OCI-LY3 (cell line): ENCODE data around the gene STX18.

ENCODE experiments used
- H2AFZ ChIP-seq: fragments of 200-600, 300-600 bp; shearing (Covaris generic); 2 replicates; pipeline ENCODE4 v1.6.0; 2014; ENCODE audit warnings: antibody characterized with exemption, low read depth, low read length
- H3K27ac ChIP-seq: fragments of 200-600, 300-600 bp; sonication (generic); 2 replicates; pipeline ENCODE4 v1.5.1; 2014; ENCODE audit warnings: mild to moderate bottlenecking, low read length, moderate library complexity, mixed read lengths
- H3K27me3 ChIP-seq: fragments of 200-600, 300-600 bp; sonication (generic); 2 replicates; pipeline ENCODE4 v1.6.1; 2014; ENCODE audit warnings: low read depth, low read length, mixed read lengths
- H3K36me3 ChIP-seq: fragments of 200-600, 300-600 bp; sonication (generic); replicated peaks from 2 replicates; pipeline ENCODE3; 2014; ENCODE audit warnings: low read depth, low read length, mixed read lengths
- H3K4me1 ChIP-seq: fragments of 300-600, 200-600 bp; sonication (generic); 2 replicates; pipeline ENCODE4 v1.6.1; 2014; ENCODE audit warnings: low read length, mixed read lengths
- H3K4me2 ChIP-seq: fragments of 200-600, 300-600 bp; sonication (generic); 2 replicates; pipeline ENCODE4 v1.6.1; 2014; ENCODE audit warnings: low read length, mixed read lengths
- H3K4me3 ChIP-seq: fragments of 300-600, 200-600 bp; sonication (generic); 2 replicates; pipeline ENCODE4 v1.5.1; 2014; ENCODE audit warnings: antibody characterized with exemption, mild to moderate bottlenecking, low read length, moderate library complexity
- H3K79me2 ChIP-seq: fragments of 300-600, 200-600 bp; shearing (Covaris generic); 2 replicates; pipeline ENCODE4 v1.6.1; 2014; ENCODE audit warnings: mild to moderate bottlenecking, low read length, mixed read lengths
- H3K9ac ChIP-seq: fragments of 300-600, 200-600 bp; shearing (Covaris generic); 2 replicates; pipeline ENCODE4 v1.6.0; 2014; ENCODE audit warnings: mild to moderate bottlenecking, low read length, moderate library complexity
- H3K9me3 ChIP-seq: fragments of 200-600, 300-600 bp; shearing (Covaris generic); 2 replicates; pipeline ENCODE4 v1.6.1; 2014; ENCODE audit warnings: low read length, mixed read lengths; ENCODE audit not compliant: insufficient read depth
- H4K20me1 ChIP-seq: fragments of 200-600, 300-600 bp; sonication (generic); 2 replicates; pipeline ENCODE4 v1.6.1; 2016; ENCODE audit warnings: low read length, mixed read lengths; ENCODE audit not compliant: insufficient read depth
- CTCF ChIP-seq: fragments of 200-600, 300-600 bp; sonication (generic); IDR thresholded peaks from 2 replicates; pipeline ENCODE4 v1.5.1; 2014; ENCODE audit warnings: antibody characterized with exemption, low read length, low read depth
- EZH2phosphoT487 ChIP-seq: fragments of 200-600 bp; shearing (Covaris generic); IDR thresholded peaks from 2 replicates; pipeline ENCODE4 v1.6.1; 2018; ENCODE audit warnings: antibody characterized with exemption, mixed run types, low read depth

STX18 gene

GRCh38 chr4:4376074-4376473 is 165.8 kb downstream of the STX18 start:
- no peak overlapping the region for H3K9ac ChIP-seq
- no peak for TF ChIP-seq EZH2phosphoT487
- TF ChIP-seq CTCF = no peak
- no peaks in the 10 kb centered on the region for H3K9me3 ChIP-seq
- H3K27ac ChIP-seq = no peak overlapping the region
- H4K20me1 ChIP-seq = no peaks in the 10 kb centered on the region
- H2AFZ ChIP-seq = no peak overlapping the region
- H3K4me1 ChIP-seq = no peaks in the 10 kb centered on the region
- no peak overlapping the region for H3K4me3 ChIP-seq
- no peaks in the 10 kb centered on the region for H3K79me2 ChIP-seq
- H3K4me2 ChIP-seq = no peak overlapping the region
- H3K27me3 ChIP-seq = peaks cover 14% of the 10 kb centered on the region
- no peaks in the 10 kb centered on the region for H3K36me3 ChIP-seq

- no peak overlapping the region for H3K4me2 ChIP-seq
- H3K4me1 ChIP-seq = peaks cover 4% of the 10 kb centered on the region
- no peak overlapping the region for H3K9ac ChIP-seq
- no peaks in the 10 kb centered on the region for H4K20me1 ChIP-seq
- H3K36me3 ChIP-seq = no peaks in the 10 kb centered on the region
- H3K4me3 ChIP-seq = no peak overlapping the region
- H3K27me3 ChIP-seq = peaks cover 14% of the 10 kb centered on the region
- H3K79me2 ChIP-seq = no peaks in the 10 kb centered on the region
- no peak overlapping the region for H2AFZ ChIP-seq
- H3K9me3 ChIP-seq = no peaks in the 10 kb centered on the region
- TF ChIP-seq CTCF (no peak), EZH2phosphoT487 (no peak)
- H3K27ac ChIP-seq = no peak overlapping the region
Measured at GRCh38 chr4:4374388-4375098, 167.3 kb downstream of the STX18 start.
